Caki2 (cell line): Measurements from ENCODE around the gene PRSS22. TPM values are rescaled to one million over a fixed set of nuclear protein-coding genes. Genes with fewer than 3 reads are reported as not detected.
A peak's percentile ranks its signal among the peaks of the same experiment; 100 is the strongest.
"Not testable (repeated sequence)": the region's sequence is repeated elsewhere in the genome, so short reads cannot be mapped to it uniquely, and the experiment has no call there.

Experiments used
- DNase-seq: peaks from one replicate; pipeline ENCODE4 v3.0.0-alpha.2; 2015; ENCODE audit warnings: low read depth
- in situ Hi-C: cut with HindIII; loops from 2 replicates; pipeline ENCODE4 v1.10.0; 2016; ENCODE audit warnings: low sequenced_read_pairs, low pct_unique_long_range_greater_than_20kb, mixed read lengths
- total RNA-seq: library from RNA; depleted of rRNA; stranded (reverse); fragments of >200 nt; shearing (Covaris generic); gene quantifications from 2 replicates; pipeline ENCODE4 v1.2.3, GENCODE V29; 2014; ENCODE audit warnings: low replicate concordance; rRNA removed

Gene PRSS22, protein sequence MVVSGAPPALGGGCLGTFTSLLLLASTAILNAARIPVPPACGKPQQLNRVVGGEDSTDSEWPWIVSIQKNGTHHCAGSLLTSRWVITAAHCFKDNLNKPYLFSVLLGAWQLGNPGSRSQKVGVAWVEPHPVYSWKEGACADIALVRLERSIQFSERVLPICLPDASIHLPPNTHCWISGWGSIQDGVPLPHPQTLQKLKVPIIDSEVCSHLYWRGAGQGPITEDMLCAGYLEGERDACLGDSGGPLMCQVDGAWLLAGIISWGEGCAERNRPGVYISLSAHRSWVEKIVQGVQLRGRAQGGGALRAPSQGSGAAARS
- total RNA-seq: not detected in 2 replicates

DNA sequence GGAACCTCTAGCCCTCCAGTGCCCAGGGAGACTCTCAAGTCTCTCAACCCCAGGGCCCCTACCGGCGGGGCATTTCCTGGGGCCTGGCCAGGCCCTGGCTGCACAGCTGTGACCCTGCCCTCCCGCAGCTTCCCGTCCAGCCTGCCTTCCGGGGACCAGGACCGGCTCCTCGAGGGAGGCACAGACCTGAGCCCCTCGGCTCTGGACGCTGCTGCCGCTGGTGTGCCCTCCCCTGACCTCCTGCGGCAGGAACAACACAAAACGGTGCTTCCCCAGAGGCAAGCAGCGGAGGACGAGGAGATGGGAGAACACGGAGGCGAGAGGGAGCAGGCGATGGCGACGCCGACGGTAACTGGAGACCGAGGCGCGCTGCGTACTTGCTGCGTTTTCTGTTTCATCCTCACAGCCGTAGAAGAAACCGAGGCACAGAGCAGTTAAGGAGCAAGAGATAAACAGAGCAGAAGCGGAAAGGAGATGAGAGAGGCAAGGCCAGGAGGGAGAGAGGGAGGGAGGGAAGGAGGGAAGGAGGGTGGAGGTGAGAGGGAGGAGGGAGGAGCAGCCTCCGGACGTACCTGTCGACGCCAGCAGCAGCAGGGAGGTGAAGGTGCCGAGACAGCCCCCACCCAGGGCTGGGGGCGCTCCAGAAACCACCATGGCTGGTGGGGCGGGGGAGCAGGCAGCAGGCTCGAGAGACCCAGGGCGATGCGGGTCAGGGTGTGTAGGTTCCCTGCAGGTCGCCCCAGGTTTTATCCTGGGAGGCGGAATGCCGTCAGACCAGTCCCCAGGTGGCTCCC is at the start of gene PRSS22:
Gene PRSS22 (minus strand): TSS at position 720 of the 794 bp plus-strand sequence. CDS start 66 bp downstream, at position 654.
- DNase-seq: no peak
- in situ Hi-C loops: no loop called here

DNA sequence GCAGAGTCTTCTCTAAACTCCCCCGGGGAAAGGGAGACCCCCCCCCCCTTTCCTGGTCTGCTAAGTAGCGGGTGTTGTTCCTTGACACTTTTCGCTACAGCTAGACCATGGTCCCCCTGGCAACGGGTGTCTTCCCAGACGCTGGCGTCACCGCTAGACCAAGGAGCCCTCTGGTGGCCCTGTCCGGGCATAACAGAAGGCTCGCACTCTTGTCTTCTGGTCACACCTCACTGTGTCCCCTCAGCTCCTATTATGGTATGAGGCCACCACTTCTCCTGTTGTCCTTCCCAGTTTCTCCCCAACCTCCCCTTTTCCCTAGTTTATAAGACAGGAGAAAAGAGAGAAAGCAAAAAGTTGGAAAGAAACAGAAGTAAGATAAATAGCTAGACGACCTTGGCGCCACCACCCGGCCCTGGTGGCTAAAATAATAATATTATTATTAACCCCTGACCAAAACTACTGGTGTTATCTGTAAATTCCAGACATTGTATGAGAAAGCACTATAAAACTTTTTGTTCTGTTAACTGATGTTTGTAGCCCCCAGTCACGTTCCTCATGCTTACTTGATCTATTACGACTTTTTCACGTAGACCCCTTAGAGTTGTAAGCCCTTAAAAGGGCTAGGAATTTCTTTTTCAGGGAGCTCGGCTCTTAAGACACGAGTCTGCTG is 49.2 kb upstream of the PRSS22 start:
- peak; percentile 86 for DNase-seq
- in situ Hi-C loops: not testable (repeated sequence)

DNA sequence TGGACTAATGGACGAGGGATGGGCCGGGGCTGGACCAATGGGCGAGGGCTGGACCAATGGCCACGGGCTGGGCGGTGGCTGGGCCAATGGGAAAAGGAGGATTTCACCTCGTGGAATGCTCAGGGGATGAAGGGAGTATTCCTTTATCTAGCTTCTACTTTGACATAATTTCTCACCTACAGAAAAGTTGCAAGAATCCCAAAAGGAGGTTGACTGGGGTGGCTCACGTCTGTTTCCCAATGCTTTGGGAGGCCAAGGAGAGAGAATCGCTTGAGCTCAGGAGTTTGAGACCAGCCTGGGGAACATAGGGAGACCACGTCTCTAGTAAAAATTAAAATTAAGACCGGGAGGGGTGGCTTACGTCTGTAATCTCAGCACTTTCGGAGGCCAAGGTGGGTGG is 48.0 kb upstream of the PRSS22 start:
- in situ Hi-C loops: no loop called here

DNA sequence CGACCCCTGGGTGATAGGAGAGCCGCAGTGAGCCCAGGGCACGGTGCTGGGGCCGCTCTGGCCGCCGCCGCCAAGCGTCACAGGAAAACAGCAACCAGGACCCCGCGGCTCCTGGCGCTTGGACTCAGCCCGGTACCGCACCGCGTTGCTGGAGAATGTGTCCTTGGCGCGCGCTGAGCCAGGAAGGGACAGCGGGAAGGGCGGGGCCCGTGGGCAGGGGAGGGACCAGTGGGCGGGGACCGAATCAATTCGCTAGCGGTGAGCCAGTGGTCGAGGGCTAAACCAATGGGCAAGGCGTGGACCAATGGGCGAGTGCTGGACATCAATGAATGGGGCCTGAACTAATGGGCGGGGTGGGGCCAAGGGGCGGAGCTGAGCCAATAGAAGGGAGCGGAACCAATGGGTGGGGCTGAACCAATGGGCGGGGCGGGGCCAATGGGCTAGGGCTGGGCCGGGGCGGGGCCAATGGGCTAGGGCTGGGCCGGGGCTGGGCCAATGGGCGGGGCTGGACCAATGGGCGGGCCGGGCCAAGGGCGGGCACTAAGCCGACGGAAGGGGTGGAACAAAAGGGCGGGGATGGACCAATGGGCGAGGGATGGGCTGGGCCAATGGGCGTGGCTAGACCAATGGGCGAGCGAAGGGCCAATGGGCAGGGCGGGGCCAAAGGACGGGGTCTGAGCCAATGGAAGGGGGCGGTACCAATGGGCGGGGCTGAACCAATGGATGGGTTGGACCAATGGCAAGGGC is 47.4 kb upstream of the PRSS22 start:
- DNase-seq: peak; percentile 99

More for the DNA sequence above, 48.0 kb upstream of the PRSS22 start:
- no peak for DNase-seq

DNA sequence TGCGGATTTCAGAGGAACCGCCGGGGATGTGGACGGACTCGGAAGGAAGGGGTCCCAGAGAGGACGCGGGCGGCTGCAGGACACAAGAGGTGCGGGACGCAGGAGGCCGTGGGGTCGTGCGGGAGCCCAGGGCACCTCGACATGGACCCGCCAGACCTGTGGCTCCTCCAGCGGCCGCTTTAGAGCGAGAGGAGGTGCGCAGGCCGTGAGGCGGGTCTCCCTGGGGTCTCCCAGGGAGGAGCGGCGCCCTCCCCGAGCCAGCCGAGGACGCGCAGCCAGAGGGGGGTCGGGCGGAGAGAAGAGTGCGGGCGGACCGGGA is 46.9 kb upstream of the PRSS22 start:
- in situ Hi-C loops: no loop called here
- DNase-seq: no peak

More for the DNA sequence above, 47.4 kb upstream of the PRSS22 start:
- in situ Hi-C loops: no loop called here

DNA sequence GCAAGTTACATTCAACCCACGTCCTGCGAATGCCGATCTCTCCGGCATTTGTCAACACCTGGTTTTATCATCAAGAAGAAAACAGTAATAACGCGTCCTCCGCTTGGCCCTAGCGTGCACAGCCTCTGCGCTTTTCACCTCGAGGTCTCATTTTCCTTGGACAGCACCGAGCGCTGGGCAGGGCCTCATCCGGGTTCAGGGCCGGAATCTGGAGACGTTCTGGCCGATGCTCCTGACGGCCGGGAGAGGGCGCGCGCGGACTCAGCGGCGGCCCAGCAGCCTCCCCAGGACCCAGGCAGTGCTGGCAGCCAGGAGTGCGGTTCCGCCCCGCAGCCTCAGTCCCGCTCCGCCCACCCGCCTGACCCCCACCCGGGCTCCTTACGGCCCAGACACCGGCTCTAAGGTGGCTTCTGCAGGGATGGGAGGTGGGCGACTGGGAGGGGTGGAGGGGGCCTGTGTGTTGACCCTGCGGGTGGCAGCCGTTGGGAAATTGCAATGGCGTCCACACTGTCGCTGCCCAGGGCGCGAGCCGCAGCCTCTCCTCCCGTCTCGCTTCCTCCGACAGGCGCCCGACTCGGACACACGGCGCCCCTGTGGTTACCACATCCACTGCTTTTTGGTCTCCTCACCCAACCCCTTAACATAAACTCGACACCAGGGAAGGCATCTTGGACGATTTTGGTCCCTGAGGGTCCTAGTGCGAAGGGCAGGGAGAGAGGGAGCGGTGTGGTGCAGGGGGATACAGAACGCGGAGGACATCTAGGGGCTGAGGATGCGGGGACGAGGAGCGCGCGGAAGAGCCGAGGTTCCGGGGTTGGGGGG is 46.3 kb upstream of the PRSS22 start:
- peak; percentile 92 for DNase-seq
- in situ Hi-C loops: no loop called here

DNA sequence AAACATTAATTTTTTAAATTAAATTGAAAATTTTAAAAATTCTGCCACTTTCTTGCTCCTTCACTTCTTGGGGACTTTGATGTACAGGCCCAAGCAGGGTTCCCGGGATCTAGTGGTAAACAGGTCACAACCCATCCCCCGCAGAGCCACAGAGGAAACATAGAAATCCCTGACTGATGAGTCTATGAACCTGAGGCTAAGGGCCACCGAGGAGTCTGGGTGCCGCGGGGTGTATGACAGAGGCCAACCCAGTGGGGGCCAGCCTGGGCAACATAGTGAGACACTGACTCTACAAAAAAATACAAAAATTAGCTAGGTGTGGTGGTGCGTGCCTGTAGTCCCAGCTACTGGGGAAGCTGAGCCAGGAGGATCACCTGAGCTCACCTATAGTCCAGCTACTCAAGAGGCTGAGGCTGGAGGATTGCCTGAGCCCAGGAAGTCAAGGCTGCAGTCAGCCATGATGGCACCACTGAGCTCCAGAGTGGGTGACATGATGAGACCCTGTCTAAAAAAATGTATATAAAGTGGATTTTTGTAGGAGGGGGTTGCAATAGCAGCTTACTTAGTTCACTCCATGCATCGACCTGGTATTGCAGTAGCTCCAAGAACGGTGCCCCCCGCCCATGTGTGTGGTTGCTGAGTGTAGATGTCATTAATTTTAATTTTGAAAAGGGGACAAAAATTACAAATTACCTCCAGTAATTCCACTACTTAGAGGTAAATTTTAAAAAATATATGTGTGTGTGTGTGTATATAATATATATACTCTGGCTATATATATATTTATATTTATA is 44.6 kb upstream of the PRSS22 start:
- in situ Hi-C loops: no loop called here
- DNase-seq: no peak

DNA sequence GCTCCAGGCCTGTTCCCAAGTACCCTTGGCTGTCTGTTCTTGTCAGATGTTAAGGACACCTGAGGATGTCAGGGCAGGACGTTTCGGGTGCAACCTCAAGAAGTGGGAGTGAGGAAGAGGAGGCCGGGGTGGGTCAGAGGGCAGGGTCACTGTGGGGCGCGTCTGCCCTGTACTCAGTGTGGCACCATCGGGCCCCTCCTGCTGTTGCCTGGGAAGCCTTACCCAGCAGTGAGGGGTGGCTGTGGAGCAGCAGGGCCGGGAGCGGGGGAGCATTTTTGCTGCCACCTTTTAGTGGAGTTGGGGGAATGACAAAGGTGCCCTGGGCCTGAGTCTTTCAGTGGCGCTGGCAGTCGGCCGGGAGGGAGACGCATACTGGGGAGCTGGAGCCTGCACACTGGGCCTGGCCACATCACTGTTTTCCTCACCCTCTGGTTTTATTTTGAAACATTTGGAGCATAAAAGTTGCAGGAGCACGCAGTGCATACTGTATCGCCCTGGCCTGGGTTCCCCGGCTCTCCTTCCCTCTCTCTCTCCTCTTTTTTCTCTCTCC is 42.6 kb upstream of the PRSS22 start:
- in situ Hi-C loops: no loop called here
- DNase-seq: no peak

DNA sequence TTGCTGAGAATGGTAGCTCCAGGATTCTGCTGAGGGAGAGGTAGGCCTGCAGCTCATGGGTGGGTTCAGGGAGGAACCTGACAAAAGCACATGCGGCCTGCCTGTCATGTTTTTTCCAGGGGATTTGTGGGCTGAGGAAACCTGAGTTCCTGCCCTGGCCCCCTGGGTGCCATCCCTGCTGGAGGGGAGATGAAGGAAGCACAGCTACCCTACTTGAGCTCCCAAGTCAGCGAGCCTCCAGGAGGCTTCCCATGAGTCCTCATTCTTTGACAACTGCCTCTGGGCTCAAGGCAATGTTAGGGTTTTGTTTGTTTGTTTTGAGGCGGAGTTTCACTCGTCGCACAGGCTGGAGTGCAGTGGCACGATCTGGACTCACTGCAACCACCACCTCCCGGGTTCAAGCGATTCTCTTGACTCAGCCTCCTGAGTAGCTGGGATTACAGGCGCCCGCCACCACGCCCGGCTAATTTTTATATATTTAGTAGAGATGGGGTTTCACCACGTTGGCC is 41.6 kb upstream of the PRSS22 start:
- in situ Hi-C loops: no loop called here
- no peak for DNase-seq

DNA sequence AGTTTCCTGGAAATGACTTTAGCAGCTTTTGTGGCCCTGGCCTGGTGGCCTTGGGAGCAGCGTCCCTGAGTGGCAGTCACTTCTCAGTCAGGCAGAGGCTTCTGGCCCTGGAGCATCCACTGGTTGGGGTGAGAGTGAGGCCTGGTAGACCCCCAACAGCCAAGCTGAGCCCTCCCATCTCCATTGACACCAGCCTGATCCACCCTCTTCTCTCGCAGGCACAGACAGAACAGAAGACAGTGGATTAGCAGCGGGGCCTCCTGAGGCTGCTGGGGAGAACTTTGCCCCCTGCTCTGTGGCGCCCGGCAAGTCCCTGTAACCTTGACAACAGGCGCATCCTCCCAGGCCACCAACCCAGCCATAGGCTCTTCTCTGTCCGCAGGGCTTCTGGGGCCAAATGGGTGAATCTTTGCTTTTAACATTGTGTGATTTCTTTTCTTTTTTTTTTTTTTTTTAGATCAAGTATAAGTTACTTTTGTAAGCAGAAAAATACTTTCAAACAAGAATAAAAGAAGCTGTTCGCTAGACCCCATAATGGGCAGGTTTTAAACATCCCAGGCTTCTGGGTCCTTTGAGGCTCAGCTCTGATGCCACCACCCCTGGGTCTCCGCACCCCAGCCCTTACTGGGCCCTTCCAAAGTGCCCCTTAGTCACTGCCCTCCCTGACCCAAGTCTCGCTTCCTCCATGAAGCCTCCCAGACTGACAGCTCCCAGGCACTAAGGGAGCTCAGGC is 41.0 kb upstream of the PRSS22 start:
- in situ Hi-C loops: no loop called here
- DNase-seq: no peak

DNA sequence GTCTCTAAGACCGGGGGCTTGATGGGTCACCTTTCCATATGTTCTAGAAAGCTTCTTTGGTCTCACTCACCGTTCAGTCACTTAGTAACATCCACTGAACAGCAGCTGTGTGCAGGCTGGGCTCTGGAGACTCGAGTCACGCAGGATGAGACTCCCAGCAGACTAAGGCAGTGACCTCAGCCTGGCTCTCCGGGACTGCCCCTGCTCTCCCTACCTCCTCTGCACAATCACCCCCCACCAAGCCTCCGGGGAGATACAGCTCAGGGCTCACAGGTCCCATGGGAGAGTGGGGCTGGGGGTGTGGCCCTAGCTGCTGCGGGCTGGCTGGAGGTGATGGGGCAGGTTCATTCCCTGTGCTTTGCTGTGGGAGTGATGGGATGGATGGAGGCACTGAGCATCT is 39.1 kb upstream of the PRSS22 start:
- DNase-seq: no peak
- in situ Hi-C loops: no loop called here

DNA sequence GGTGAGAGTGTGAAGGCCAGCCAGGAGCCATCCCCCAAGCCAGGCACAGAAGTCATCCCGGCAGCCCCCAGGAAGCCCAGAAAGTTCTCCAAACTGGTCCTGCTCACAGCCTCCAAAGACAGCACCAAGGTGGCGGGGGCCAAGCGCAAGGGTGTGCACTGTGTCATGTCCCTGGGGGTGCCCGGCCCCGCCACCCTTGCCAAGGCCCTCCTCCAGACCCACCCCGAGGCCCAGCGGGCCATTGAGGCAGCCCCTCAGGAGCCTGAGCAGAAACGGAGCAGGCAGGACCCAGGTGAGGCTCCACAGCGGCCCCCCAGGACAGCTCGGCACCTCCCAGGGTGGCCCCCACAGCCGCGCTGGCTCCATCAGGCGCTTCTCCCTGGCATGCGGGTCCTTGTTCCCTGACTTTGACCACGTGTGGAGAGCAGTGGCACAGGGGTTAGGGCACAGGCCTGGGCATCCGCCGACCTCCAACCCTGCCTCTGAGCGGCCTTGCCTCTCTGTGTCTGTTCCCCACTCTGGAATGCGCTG is 38.6 kb upstream of the PRSS22 start:
- in situ Hi-C loops: no loop called here
- DNase-seq: no peak

DNA sequence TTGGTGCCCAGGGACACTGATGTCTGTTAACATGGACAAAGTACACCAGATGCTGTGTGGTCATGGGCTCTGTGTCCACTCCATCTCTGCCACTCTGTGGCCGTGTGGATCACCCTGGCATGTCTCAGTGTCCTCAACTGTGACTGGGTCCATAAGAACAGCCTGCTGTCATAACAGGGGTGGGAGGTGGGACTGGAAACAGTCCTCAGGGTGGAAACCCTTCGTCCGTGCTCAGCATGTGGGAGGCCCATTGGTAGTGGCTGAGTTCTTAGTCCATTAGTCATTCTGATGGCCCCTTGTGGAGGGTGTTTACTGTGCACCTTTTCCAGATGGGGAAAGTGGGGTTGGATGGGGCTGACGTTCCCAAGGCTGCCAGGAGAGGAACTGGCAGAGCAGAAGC is 37.8 kb upstream of the PRSS22 start:
- in situ Hi-C loops: no loop called here
- DNase-seq: peak; percentile 52

DNA sequence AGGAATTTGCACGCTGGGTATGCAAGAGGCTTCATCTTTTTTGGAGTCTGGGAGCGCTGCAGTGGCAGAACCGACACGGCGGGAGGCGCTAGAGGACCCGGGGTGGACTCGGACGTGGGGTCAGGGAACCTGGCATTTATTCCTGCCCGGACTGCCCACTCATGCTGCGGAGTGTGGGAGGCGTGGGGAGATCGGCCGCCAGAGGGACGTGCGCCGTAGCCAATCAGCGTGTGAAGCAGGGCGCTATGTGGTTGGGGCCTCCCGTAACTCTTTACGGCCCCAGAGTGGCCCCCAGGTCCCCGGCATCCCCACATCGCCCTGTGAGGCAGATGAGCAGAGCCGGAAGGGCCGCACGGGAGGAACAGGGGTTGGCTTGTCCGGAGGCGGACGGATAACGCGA is 36.3 kb upstream of the PRSS22 start:
- in situ Hi-C loops: no loop called here
- DNase-seq: no peak

DNA sequence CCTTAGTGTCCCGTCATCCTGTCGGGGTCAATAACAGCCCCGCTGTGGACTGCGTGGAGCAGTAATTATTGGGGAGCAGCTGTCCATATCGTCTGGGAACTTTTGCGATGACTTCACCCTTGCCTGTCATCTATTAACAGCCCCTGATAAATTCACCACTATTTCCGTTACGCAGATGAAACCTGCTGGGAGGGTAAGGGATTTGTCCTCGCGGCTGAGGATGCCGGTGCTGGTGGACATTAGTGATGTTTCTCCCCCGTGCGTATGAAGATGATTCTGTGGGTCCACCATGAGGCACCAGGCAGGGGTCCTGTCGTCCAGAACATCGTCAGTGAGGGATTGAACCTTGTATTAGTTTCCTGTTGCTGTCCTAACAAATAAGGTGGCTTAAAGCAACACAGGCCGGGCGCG is 26.1 kb upstream of the PRSS22 start:
- peak; percentile 56 for DNase-seq
- in situ Hi-C loops: no loop called here

DNA sequence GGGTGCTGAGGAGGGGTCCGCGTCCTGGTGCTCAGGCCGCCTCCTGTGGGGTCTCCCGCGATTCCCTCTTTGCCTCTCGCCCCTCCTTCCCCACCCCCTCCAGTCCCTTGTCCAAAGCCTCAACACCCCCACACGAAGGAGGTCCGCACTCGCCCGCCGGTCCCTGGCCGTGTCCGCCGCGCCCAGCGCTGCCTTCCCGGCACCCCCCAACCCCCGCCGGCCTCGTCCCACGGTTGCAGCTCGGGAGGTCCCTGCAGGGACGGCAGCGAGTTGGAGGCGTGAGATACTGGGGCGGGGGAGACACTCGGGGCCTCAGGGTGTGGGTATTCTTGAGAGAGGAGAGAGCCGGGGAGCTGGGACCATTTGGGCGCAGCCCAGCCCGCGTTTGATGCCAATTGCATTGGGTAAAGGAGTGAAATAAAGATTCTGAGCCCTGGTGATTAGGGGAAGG is 25.5 kb upstream of the PRSS22 start:
- in situ Hi-C loops: no loop called here
- no peak for DNase-seq
